GM12878 (cell line): ENCODE results near the gene ATF6. TPM values are rescaled to one million over a fixed set of nuclear protein-coding genes. Genes with fewer than 3 reads are reported as not detected.

Experiments
- ATAC-seq: fragments of 200-7000 bp; cut with Tn5 transposase; 3 replicates; pipeline ENCODE4 v1.9.1; 2020; ENCODE audit warnings: mild to moderate bottlenecking, moderate library complexity
- BruUV-seq: library from RNA; stranded (reverse); fragments of 400-500 nt; replicated peaks from 2 replicates; lab custom pipeline; 2021; lab: Mats Ljungman, UMichigan
- CTCF ChIA-PET: fragments of 300-600 bp; sonication (Branson Sonifier 250); formaldehyde crosslinking; extraction: SDS; loops from one replicate; lab custom pipeline; 2021; ENCODE audit warnings: inconsistent platforms; lab: Yijun Ruan, JAX
- POLR2A ChIA-PET: fragments of 350-600 bp; formaldehyde crosslinking; extraction: SDS; loops from one replicate; lab custom pipeline; 2021; ENCODE audit warnings: inconsistent platforms; lab: Charles Lee
- RAD21 ChIA-PET: fragments of 300-600 bp; sonication (Branson Sonifier 250); formaldehyde crosslinking; loops from one replicate; lab custom pipeline; 2023; ENCODE audit warnings: antibody characterized with exemption; ENCODE audit not compliant: unreplicated experiment; lab: Charles Lee
- SMC1A ChIA-PET: fragments of 300-600 bp; sonication (Branson Sonifier 250); formaldehyde crosslinking; loops from one replicate; lab custom pipeline; 2023; ENCODE audit not compliant: unreplicated experiment, uncharacterized antibody; lab: Charles Lee
- DNase-seq: peaks from one replicate; pipeline ENCODE4 v3.0.0-alpha.2; 2011; ENCODE audit warnings: low read depth, low spot score
- FAIRE-seq: peaks from 3 replicates; lab custom pipeline; 2011; peaks lifted over from hg19 to GRCh38; lab: Jason Lieb, UNC
- H2AFZ ChIP-seq: 2 replicates; pipeline ENCODE4 v1.6.0; 2011; ENCODE audit warnings: low read depth, low read length, control low read depth; ENCODE audit not compliant: control insufficient read depth
- H3K27ac ChIP-seq: 2 replicates; pipeline ENCODE4 v1.5.1; 2011; ENCODE audit warnings: control low read depth; ENCODE audit not compliant: control insufficient read depth, insufficient read depth
- H3K27me3 ChIP-seq, 2 experiments: replicated peaks in 1 of 2; 2 replicates each; pipeline versions ENCODE4 v1.6.0 to v1.6.1; 2011; ENCODE audit warnings: low read length in 1 of 2; ENCODE audit not compliant: control insufficient read depth in 2 of 2, insufficient read depth in 2 of 2
- H3K36me3 ChIP-seq, 2 experiments: 2 replicates each; pipeline ENCODE4 v1.5.1; 2011; ENCODE audit warnings: low read length in 1 of 2; ENCODE audit not compliant: control insufficient read depth in 2 of 2, insufficient read depth in 2 of 2
- H3K4me1 ChIP-seq: 2 replicates; pipeline ENCODE4 v1.6.1; 2011; ENCODE audit warnings: mild to moderate bottlenecking, low read length, moderate library complexity, mixed read lengths; ENCODE audit not compliant: control insufficient read depth, insufficient read depth
- H3K4me2 ChIP-seq: 2 replicates; pipeline ENCODE4 v1.6.0; 2011; ENCODE audit warnings: control low read depth; ENCODE audit not compliant: control insufficient read depth, insufficient read depth
- H3K4me3 ChIP-seq: fragments of 200-600 bp; sonication (generic); 2 replicates; pipeline ENCODE4 v1.5.1; 2016
- H3K79me2 ChIP-seq: 2 replicates; pipeline ENCODE4 v1.6.0; 2011; ENCODE audit warnings: low read length; ENCODE audit not compliant: control insufficient read depth, insufficient read depth
- H3K9ac ChIP-seq: 2 replicates; pipeline ENCODE4 v1.8.0; 2011; ENCODE audit warnings: low read length, control low read depth, mixed read lengths; ENCODE audit not compliant: control insufficient read depth, insufficient read depth
- H3K9me3 ChIP-seq: replicated peaks from 3 replicates; pipeline ENCODE4 v1.5.1; 2011; ENCODE audit warnings: mild to moderate bottlenecking, low read length; ENCODE audit not compliant: control insufficient read depth, insufficient read depth
- H4K20me1 ChIP-seq: 2 replicates; pipeline ENCODE4 v1.6.0; 2011; ENCODE audit not compliant: control insufficient read depth, insufficient read depth
- ATF7 ChIP-seq: fragments of 450-650 bp; IDR thresholded peaks from 2 replicates; pipeline ENCODE4 v1.6.1; 2016; ENCODE audit warnings: low read depth, mild to moderate bottlenecking
- BCL11A ChIP-seq: IDR thresholded peaks from 2 replicates; pipeline ENCODE4 v1.6.1; 2011; ENCODE audit warnings: low read depth, low read length
- CBX3 ChIP-seq: fragments of 200-600 bp; sonication (generic); IDR thresholded peaks from 2 replicates; pipeline ENCODE4 v1.6.1; 2016; ENCODE audit warnings: low read depth, borderline replicate concordance
- FOXM1 ChIP-seq: IDR thresholded peaks from 2 replicates; pipeline ENCODE4 v1.6.1; 2012; ENCODE audit warnings: low read depth, mild to moderate bottlenecking, inconsistent platforms, low read length, moderate library complexity
- IKZF2 ChIP-seq, 2 experiments: fragments of 450-650 bp; IDR thresholded peaks; 2 replicates each; pipeline ENCODE4 v1.6.1; 2017; ENCODE audit warnings: mild to moderate bottlenecking in 2 of 2, moderate library complexity in 2 of 2
- MEF2B ChIP-seq: fragments of 450-650 bp; IDR thresholded peaks from 2 replicates; pipeline ENCODE4 v1.6.1; 2018; ENCODE audit warnings: mild to moderate bottlenecking, moderate library complexity; ENCODE audit not compliant: partially characterized antibody, poor library complexity, severe bottlenecking
- MTA2 ChIP-seq: fragments of 450-650 bp; IDR thresholded peaks from 2 replicates; pipeline ENCODE4 v1.6.1; 2016; ENCODE audit warnings: low read depth, mild to moderate bottlenecking, moderate library complexity
- PBX3 ChIP-seq: IDR thresholded peaks from 2 replicates; pipeline ENCODE4 v1.6.1; 2011; ENCODE audit warnings: mild to moderate bottlenecking, low read depth, low read length, moderate library complexity; ENCODE audit not compliant: insufficient replicate concordance
- POU2F2 ChIP-seq: IDR thresholded peaks from 3 replicates; pipeline ENCODE4 v1.6.1; 2011; ENCODE audit warnings: low read depth, mild to moderate bottlenecking, low read length, borderline replicate concordance
- RAD21 ChIP-seq: IDR thresholded peaks from 2 replicates; pipeline ENCODE4 v1.6.1; 2011; ENCODE audit warnings: mild to moderate bottlenecking, low read depth, low read length, moderate library complexity; ENCODE audit not compliant: insufficient read depth
- RCOR1 ChIP-seq: conservative IDR thresholded peaks from 2 replicates; pipeline ENCODE4 v1.6.1; 2012; ENCODE audit warnings: low read depth, low read length, improper control_type of control experiment
- TBL1XR1 ChIP-seq: IDR thresholded peaks from 2 replicates; pipeline ENCODE4 v1.6.1; 2012; ENCODE audit warnings: low read depth, low read length, improper control_type of control experiment
- ZNF274 ChIP-seq: IDR thresholded peaks from one replicate; pipeline ENCODE4 v1.8.0; 2011; ENCODE audit not compliant: insufficient read length, insufficient read depth
- ZSCAN29 ChIP-seq: fragments of 450-650 bp; IDR thresholded peaks from 2 replicates; pipeline ENCODE4 v1.6.1; 2017; ENCODE audit warnings: mild to moderate bottlenecking, moderate library complexity
- WGBS: methylation state at CpG from one replicate; pipeline ENCODE4 v1.1.6; 2016; ENCODE audit warnings: low lambda C conversion rate; ENCODE audit not compliant: insufficient replicate concordance, insufficient coverage; ENCODE audit errors: missing lambda C conversion rate; 5-methylcytosine and 5-hydroxymethylcytosine counted together
- in situ Hi-C: fragments of 300-500 bp; cut with MboI; formaldehyde crosslinking; loops from 9 replicates; pipeline ENCODE4 v1.14.3; 2018; ENCODE audit warnings: mixed read lengths
- intact Hi-C: fragments of 100-400 bp; cut with micrococcal nuclease; formaldehyde crosslinking; loops from one replicate; pipeline ENCODE4 v1.14.2; 2022; ENCODE audit not compliant: unreplicated experiment
- polyA plus RNA-seq, 11 experiments: library from polyadenylated mRNA; depleted of rRNA in 4 of 11; unstranded in 6 of 11; stranded (reverse) in 5 of 11; fragments of >200 nt; fragmentation: Nextera tagmentation in 4 of 11; fragmentation: Illumina TruSeq in 1 of 11; extraction: Ambion mirVana in 4 of 11; extraction: Trizol in 1 of 11; gene quantifications; 1 replicate in 1 of 11; 2 replicates in 10 of 11; pipeline versions ENCODE4 v1.2.1 to v1.2.3, GENCODE V29; 2011 to 2016; ENCODE audit warnings: inconsistent platforms in 2 of 11, missing spikeins in 2 of 11, low read depth in 1 of 11
- total RNA-seq, 4 experiments: library from RNA; depleted of rRNA in 3 of 4; stranded (reverse); fragments of >200 nt in 3 of 4; fragmentation: Illumina TruSeq in 1 of 4; extraction: Trizol in 1 of 4; gene quantifications; 2 replicates each; pipeline versions ENCODE4 v1.2.1 to v1.2.3, GENCODE V29; 2013 to 2021
- TF ChIP-seq, protein P1 (sequence below): fragments of 450-650 bp; IDR thresholded peaks from 2 replicates; pipeline ENCODE4 v1.6.1; 2016; ENCODE audit warnings: mild to moderate bottlenecking
- TF ChIP-seq, protein P2 (sequence below): fragments of 450-650 bp; conservative IDR thresholded peaks from 2 replicates; pipeline ENCODE4 v1.6.1; 2017; ENCODE audit warnings: mild to moderate bottlenecking, moderate library complexity

Gene ATF6
- total and polyA plus RNA-seq, 10 of the 15 experiments (the other 5 are each of a cell fraction or from before 2014, with no cell fraction given): 7.8 to 24.3 (median 14.7) TPM

- in situ Hi-C loops: no loop called here
- Histone ChIP-seq H3K4me2 (no peak overlapping the region), H3K27me3 (peaks cover 1 to 3% of the 10 kb centered on the region in 2 experiments; a peak in 2 of 4 replicates), H3K9ac (no peak overlapping the region), H4K20me1 (no peaks in the 10 kb centered on the region), H3K9me3 (no peaks in the 10 kb centered on the region), H3K4me1 (no peaks in the 10 kb centered on the region), H3K4me3 (no peak overlapping the region), H3K36me3 (no peaks in the 10 kb centered on the region), H3K27ac (no peak overlapping the region), H2AFZ (no peak overlapping the region), H3K79me2 (no peaks in the 10 kb centered on the region)
- BruUV-seq: no TSS peak
- ATAC-seq (no peak), DNase-seq (no peak), FAIRE-seq (no peak)
- ChIA-PET SMC1A (no interaction called here), CTCF (no interaction called here), POLR2A (no interaction called here), RAD21 (no interaction called here)
- intact Hi-C loops: no loop called here
- 35% methylated on average over 11 of the region's 11 CpGs for WGBS
- TF ChIP-seq RCOR1 (no peak), CBX3 (no peak), MEF2B (no peak), ZSCAN29 (no peak), POU2F2 (no peak), FOXM1 (no peak), TBL1XR1 (no peak), IKZF2 (IDR thresholded peaks at IDR 0.05) (no peak), BCL11A (no peak), MTA2 (no peak), ATF7 (no peak), PBX3 (no peak), RAD21 (no peak), ZNF274 (no peak)
- TF ChIP-seq, protein P1, sequence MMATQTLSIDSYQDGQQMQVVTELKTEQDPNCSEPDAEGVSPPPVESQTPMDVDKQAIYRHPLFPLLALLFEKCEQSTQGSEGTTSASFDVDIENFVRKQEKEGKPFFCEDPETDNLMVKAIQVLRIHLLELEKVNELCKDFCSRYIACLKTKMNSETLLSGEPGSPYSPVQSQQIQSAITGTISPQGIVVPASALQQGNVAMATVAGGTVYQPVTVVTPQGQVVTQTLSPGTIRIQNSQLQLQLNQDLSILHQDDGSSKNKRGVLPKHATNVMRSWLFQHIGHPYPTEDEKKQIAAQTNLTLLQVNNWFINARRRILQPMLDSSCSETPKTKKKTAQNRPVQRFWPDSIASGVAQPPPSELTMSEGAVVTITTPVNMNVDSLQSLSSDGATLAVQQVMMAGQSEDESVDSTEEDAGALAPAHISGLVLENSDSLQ: no peak
- TF ChIP-seq, protein P2, sequence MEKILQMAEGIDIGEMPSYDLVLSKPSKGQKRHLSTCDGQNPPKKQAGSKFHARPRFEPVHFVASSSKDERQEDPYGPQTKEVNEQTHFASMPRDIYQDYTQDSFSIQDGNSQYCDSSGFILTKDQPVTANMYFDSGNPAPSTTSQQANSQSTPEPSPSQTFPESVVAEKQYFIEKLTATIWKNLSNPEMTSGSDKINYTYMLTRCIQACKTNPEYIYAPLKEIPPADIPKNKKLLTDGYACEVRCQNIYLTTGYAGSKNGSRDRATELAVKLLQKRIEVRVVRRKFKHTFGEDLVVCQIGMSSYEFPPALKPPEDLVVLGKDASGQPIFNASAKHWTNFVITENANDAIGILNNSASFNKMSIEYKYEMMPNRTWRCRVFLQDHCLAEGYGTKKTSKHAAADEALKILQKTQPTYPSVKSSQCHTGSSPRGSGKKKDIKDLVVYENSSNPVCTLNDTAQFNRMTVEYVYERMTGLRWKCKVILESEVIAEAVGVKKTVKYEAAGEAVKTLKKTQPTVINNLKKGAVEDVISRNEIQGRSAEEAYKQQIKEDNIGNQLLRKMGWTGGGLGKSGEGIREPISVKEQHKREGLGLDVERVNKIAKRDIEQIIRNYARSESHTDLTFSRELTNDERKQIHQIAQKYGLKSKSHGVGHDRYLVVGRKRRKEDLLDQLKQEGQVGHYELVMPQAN: no peak
These were observed 227.5 kb downstream of the ATF6 start for GRCh38 chr1:161993576-161993975.
